GM12801 (cell line): ENCODE data around the gene GPBP1.

Source experiments
- CTCF ChIP-seq: IDR thresholded peaks from one replicate; pipeline ENCODE4 v1.5.1; 2011; ENCODE audit warnings: control low read depth; ENCODE audit not compliant: insufficient read length; ENCODE audit errors: extremely low read depth

The GPBP1 gene

GRCh38 chr5:57157666-57158065 lies 16.2 kb upstream of the GPBP1 start:
- TF ChIP-seq CTCF = no peak

DNA sequence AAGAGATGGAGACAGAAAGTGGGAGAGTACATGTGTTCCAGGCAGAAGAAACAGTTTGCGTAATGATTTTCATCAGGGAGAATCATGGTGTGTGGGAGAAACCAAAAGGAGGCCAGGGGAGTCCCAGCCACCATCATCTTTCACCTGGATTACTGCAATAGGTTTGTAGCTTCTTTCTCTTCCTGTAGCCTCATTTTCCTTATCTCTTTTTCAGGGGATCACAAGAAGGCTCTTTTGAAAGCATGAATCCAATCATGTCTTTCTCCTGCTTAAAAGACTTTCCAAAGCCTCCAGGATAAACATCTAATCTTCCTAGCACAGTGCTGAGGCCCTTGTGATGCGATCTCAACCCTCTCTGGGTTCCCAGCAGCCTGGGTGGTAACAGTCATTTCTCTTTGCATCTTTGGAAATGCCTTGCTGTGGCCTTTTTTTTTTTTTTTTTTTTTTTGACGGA lies 10.3 kb upstream of the GPBP1 start:
- TF ChIP-seq CTCF = no peak

GRCh38 chr5:57164124-57164523 lies 9.7 kb upstream of the GPBP1 start:
- TF ChIP-seq CTCF = no peak

DNA sequence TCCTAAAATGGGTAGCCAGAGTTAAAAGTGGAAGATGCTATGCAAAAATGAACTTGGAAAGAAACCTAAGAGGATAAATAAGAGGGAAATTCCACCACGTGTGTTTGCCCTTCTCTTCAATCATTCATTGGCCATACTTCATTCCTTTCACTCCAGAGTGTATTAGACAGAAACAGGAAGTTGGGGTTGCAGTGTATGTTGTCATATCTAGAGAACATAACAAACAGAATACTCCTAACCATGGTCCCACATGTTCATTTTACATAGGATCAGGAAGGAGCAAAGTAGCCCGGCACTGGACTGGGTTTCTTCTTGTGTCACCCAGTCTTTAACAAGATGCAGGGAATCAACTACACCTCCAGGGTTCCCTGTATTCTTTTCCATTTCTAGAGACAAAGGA lies 7.6 kb upstream of the GPBP1 start:
- no peak for TF ChIP-seq CTCF

DNA sequence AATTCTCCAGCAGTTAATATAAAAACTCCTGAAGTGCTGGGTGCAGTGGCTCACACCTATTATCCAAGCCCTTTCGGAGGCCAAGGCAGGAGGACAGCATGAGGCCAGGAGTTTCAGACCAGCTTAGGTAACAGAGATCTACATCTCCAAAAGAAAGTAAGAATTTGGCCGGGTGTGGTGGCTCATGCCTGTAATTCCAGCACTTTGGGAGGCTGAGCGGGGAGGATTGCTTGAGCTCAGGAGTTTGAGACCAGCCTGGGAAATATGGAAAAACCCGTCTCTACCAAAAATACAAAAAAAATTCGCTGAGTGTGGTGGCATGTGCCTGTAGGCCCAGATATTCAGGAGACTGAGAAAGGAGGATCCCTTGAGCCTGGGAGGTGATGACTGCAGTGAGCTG lies 6.7 kb upstream of the GPBP1 start:
- no peak for TF ChIP-seq CTCF

GRCh38 chr5:57171816-57172465 lies 1.9 kb upstream of the GPBP1 start:
- no peak for TF ChIP-seq CTCF

DNA sequence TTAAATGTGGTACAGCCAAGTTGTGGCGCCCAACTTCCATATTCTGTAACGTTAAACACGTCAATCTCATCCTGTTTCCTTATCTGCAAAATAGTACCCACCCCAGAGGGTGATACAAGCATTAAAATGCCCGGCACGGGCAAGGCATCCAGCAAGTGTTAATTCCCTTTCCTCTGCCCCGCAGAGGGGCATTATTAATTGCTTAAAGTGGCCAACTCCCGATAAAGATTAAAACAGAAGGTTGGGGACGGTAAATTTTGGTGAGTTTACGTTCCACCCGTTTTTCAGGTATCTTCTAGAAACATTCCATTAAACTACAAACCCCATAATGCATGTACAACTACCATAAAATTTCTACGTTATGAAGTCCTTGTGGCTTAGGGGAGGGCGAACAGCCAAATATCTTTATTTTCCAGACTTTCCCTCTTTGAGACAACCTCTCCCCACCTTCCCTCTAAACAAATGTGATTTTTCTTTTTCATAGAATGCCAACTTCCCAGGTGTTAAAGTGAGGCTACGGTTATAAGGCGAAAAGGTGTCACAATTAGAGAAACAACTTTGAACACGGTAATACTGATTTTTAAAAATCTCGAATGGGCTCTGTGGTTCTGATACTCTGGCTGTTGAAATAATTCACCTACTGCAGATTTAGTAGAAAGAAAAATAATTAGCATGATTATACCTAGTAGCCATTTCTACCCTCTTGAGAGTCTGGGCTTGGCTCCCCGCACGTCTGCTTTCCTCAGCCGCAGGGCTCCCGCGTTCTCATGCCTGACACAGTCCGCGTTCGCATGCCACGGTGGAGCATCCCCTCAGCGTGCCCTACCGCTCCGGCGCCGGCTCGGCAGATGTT lies 1.2 kb upstream of the GPBP1 start:
- TF ChIP-seq CTCF = no peak
